ENCODE measurements around the gene RSL1D1. TPM values are rescaled to one million over a fixed set of nuclear protein-coding genes. Genes with fewer than 3 reads are reported as not detected.

RSL1D1 gene
- 100 to 1,000 TPM; 239 to 296 (median 259) TPM for polyA plus RNA-seq (ENCODE audit: insufficient read depth in 1 of 5, insufficient read length in 5 of 5, low replicate concordance in 1 of 5)
- long read RNA-seq, donor 1, full-length matches to known transcripts, result 32 of 123 reads
- long read RNA-seq, donor 1, partial matches to known transcripts, result 82 of 123 reads
- long read RNA-seq, donor 1, other reads (novel, unspliced or antisense), result 9 of 123 reads
- long read RNA-seq, donor 2, full-length matches to known transcripts, result 29 of 67 reads
- long read RNA-seq, donor 2, partial matches to known transcripts, result 32 of 67 reads
- long read RNA-seq, donor 2, other reads (novel, unspliced or antisense), result 6 of 67 reads
- long read RNA-seq, donor 3, full-length matches to known transcripts, result 32 of 92 reads
- long read RNA-seq, donor 3, partial matches to known transcripts, result 55 of 92 reads
- long read RNA-seq, donor 3, other reads (novel, unspliced or antisense), result 5 of 92 reads
- long read RNA-seq, donor 4, full-length matches to known transcripts, result 12 of 54 reads
- long read RNA-seq, donor 4, partial matches to known transcripts, result 34 of 54 reads
- long read RNA-seq, donor 4, other reads (novel, unspliced or antisense), result 8 of 54 reads
- long read RNA-seq, donor 5, full-length matches to known transcripts, result 55 of 143 reads
- long read RNA-seq, donor 5, partial matches to known transcripts, result 71 of 143 reads
- long read RNA-seq, donor 5, other reads (novel, unspliced or antisense), result 17 of 143 reads
- long read RNA-seq, donor 6, full-length matches to known transcripts, result 44 of 134 reads
- long read RNA-seq, donor 6, partial matches to known transcripts, result 71 of 134 reads
- long read RNA-seq, donor 6, other reads (novel, unspliced or antisense), result 19 of 134 reads
- long read RNA-seq, donor 7, full-length matches to known transcripts, result 56 of 102 reads
- long read RNA-seq, donor 7, partial matches to known transcripts, result 35 of 102 reads
- long read RNA-seq, donor 7, other reads (novel, unspliced or antisense), result 11 of 102 reads
- long read RNA-seq, donor 8, full-length matches to known transcripts, result 8 of 19 reads
- long read RNA-seq, donor 8, partial matches to known transcripts, result 6 of 19 reads
- long read RNA-seq, donor 8, other reads (novel, unspliced or antisense), result 5 of 19 reads

GRCh38 chr16:11851294-11852091 lies at the start of gene RSL1D1:
RSL1D1 (minus strand) TSS chr16:11851542; CDS start chr16:11851512, 30 bp downstream.
- peak; percentile 93 to 95 for DNase-seq

- no peak for DNase-seq
Observed at GRCh38 chr16:11901091-11901490, 49.7 kb upstream of the RSL1D1 start.

GRCh38 chr16:11896486-11897176 lies 45.3 kb upstream of the RSL1D1 start:
- DNase-seq, result no peak

DNA sequence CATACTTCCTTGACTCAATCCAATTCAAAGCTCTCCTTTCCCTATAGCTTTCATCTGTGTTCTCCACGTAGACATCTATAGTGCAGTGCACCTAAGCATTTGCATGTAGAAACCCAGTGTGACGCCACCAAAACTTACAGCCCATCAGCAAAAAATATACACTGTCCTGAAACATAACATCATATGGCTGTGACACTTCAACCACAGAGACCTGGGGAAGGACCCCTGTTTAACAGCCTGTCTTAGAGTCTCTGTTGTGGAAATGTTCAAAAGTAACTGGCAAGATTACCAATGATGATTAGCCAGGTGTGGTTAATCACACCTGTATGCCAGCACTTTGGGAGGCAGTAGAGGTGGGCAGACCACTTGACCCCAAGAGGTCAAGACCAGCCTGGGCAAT lies 42.2 kb upstream of the RSL1D1 start:
- no peak for DNase-seq

DNA sequence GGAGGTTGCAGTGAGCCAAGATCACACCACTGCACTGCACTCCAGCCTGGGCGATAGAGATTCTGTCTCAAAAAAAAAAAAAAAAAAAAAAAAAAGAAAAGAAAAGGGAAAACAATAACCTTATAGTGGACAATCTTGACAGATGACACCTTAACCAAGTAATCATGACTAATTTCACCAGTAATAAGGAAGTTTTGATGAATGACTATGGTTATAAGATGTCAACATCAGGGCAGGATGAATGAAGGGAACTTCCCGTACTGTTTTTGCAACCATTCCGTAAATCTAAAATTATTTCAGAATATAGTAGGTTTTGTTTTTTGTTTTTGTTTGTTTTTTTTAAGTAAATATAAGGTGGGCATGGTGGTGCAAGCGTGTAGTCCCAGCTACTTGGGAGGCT lies 41.4 kb upstream of the RSL1D1 start:
- DNase-seq, result no peak

GRCh38 chr16:11890231-11890965 lies 39.1 kb upstream of the RSL1D1 start:
- DNase-seq, result no peak

GRCh38 chr16:11886881-11887280 lies 35.5 kb upstream of the RSL1D1 start:
- no peak for DNase-seq

DNA sequence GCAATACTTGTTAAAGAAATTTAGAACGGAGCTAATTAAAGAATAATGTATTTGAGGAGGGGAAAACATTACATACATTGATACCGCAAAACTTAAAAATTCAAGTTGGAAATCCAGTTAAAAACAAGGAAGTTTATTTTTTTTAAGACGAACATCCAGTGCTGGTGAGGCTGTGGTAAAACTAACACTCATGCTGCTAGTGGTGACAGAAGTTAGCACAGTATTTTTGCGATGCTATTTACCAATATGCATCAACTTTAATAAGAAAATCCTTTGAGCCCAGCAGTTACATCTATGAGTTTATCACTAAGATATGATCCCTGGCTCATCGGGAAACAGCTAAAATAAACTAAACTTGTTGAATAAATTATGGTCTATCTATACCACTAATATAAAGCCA lies 32.7 kb upstream of the RSL1D1 start:
- no peak for DNase-seq

- DNase-seq, result no peak
Observed at GRCh38 chr16:11880007-11880406, 28.7 kb upstream of the RSL1D1 start.

DNA sequence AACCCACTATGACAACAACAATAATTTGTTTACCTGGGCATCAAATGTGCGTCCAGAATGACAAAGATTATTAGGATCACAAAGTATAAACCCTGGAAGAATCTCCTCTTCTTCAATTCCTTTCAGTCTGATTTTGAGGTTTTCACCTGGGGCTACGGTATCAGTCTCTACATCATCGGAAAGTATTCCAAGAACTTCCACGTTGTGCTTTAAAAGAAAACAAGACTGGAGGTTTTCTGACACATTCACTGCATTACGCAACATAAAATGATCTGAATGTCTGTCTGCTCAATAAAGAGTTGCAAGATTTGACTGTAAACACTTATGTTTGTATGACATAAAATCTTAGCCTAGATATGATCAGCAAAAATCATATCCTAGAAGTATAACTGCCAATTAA lies 26.0 kb upstream of the RSL1D1 start:
- no peak for DNase-seq

DNA sequence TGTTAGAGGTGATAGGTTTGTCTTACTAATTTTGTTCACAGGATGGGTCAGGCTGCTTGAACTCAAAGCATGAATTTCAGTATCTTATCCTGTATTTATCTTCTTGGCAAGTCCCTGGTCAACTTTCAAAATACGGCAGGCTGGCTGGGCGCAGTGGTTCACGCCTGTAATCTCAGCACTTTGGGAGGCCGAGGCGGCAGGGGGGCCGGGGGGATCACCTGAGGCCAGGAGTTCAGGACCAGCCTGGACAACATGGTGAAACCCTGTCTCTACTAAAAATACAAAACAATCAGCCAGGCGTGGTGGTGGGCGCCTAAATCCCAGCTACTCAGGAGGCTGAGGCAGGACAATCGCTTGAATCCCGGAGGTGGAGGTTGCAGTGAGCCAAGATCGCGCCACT lies 25.0 kb upstream of the RSL1D1 start:
- DNase-seq, result no peak

DNA sequence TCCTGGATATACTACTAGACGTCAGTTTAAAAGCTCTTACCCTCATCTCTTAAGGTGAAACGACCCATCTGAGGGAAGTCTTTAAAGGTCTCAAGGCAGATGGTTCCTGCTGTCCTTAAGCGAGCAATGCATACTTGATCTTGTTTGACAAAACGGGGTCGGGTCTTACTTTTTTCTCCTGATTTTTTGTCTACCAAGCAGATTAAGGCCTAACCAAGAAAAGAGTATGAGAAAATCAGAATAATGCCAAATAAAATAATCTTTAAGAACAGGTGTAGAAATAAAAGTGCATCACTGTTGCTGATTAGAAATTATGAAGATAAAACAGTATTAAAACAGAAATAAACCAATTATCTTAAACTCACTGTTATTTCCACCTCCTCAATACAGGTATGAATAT lies 24.4 kb upstream of the RSL1D1 start:
- no peak for DNase-seq

DNA sequence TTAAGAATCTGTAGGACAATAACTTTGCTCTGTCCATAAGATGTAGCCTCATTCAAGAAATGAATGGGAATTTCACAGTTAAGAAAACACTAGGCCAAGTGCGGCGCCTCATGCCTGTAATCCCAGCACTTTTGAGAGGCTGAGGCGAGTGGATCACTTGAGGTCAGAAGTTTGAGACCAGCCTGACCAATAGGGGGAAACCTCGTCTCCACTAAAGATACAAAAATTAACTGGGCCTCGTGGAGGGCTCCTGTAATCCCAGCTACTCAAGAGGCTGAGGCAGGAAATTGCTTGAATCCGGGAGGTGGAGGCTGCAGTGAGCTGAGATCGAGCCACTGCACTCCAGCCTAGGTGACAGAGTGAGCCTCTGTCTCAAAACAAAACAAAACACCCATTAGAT lies 19.9 kb upstream of the RSL1D1 start:
- peak in 1 of 2 donors; percentile 12 for DNase-seq

GRCh38 chr16:11870399-11870798 lies 19.1 kb upstream of the RSL1D1 start:
- no peak for DNase-seq

DNA sequence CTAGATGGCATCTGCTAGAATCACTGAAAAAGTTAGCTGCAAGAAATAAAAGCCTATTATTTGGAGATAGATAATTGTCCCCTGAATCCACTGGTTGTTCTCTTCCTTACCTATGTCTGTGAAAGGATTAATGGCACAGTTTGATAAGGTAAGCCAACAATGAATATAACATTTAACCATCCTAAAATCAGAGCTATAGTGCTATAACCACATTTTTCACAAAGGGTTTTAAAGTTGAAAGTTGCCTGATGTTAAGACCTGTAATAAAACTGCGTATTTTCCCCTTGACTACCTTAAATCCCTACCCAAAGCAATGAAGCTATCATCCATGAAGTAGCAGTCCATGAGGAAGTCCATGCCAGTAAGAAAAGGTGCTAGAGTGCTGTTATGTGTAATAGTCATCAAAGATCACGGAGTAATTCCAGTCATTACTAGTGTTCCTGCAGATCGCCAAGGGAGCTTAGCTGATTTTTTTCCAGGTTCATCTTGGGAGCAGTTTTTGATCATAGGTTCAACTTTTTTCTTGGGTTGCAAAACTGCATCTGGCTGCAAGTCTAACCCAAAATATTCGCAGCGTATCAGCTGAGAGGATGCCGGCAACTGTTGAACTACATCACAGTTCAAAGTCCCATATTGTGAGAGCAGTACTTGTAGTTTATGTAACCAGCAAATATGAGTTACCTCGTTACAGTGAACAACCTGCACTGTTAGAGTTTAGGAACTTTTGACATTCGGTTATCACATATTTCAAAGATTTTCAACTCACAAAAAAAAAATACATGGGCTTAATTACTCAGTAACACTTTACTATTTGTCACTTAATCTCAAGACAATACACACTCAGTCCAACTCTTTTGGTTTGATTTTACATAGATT lies 18.2 kb upstream of the RSL1D1 start:
- DNase-seq, result no peak

- no peak for DNase-seq
Observed at GRCh38 chr16:11868412-11868980, 17.2 kb upstream of the RSL1D1 start.

DNA sequence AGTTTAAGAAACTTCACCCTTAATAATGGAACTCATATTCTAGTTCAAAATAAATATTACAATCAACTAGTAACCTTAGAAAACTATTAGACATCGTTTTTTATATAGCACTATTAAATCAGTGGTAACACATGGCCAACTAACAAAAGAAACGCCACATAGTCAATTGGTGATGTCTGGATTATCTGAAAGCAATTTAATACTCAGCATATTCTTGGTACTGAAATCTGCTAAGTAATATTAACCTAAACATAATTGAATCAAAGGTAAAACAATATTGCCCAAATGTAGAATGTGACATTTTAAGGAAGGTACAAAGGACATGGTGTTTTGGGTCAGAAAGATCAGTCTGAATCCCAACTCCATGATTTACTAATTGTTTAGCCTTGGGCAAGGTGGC lies 11.1 kb upstream of the RSL1D1 start:
- DNase-seq, result no peak

GRCh38 chr16:11857161-11857560 lies 5.8 kb upstream of the RSL1D1 start:
- no peak for DNase-seq

Data from right lung (tissue), 10 donors.